HCT116 (cell line): ENCODE results near the gene SECISBP2.

Experiments
- SP1 ChIP-seq: IDR thresholded peaks from 2 replicates; pipeline ENCODE4 v1.6.1; 2012; ENCODE audit warnings: low read depth
- TF ChIP-seq, protein P1 (sequence below), 3 experiments: fragments of 200-600 bp in 1 of 3; sonication (generic) in 1 of 3; IDR thresholded peaks in 2 of 3; conservative IDR thresholded peaks in 1 of 3; 2 replicates each; pipeline ENCODE4 v1.5.1; 2012 to 2017; ENCODE audit warnings: low read depth in 2 of 3, low read length in 2 of 3, antibody characterized with exemption in 1 of 3, borderline replicate concordance in 1 of 3, control low read depth in 1 of 3, mild to moderate bottlenecking in 1 of 3, mixed read lengths in 1 of 3, mixed run types in 1 of 3, moderate library complexity in 1 of 3; ENCODE audit not compliant: insufficient read depth in 1 of 3
- TF ChIP-seq, protein P2 (sequence below): IDR thresholded peaks from 2 replicates; pipeline ENCODE4 v1.6.1; 2011; ENCODE audit warnings: mild to moderate bottlenecking, low read length, moderate library complexity; ENCODE audit not compliant: insufficient replicate concordance; ENCODE audit errors: extremely low read depth

- TF ChIP-seq, protein P1, sequence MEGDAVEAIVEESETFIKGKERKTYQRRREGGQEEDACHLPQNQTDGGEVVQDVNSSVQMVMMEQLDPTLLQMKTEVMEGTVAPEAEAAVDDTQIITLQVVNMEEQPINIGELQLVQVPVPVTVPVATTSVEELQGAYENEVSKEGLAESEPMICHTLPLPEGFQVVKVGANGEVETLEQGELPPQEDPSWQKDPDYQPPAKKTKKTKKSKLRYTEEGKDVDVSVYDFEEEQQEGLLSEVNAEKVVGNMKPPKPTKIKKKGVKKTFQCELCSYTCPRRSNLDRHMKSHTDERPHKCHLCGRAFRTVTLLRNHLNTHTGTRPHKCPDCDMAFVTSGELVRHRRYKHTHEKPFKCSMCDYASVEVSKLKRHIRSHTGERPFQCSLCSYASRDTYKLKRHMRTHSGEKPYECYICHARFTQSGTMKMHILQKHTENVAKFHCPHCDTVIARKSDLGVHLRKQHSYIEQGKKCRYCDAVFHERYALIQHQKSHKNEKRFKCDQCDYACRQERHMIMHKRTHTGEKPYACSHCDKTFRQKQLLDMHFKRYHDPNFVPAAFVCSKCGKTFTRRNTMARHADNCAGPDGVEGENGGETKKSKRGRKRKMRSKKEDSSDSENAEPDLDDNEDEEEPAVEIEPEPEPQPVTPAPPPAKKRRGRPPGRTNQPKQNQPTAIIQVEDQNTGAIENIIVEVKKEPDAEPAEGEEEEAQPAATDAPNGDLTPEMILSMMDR (IDR thresholded peaks at IDR 0.05 in 2 of 3, conservative IDR thresholded peaks at IDR 0.05 in 1 of 3; ENCODE audit: borderline replicate concordance in 1 of 3, insufficient read depth in 1 of 3, low read depth in 2 of 3, low read length in 2 of 3), result no peak
- TF ChIP-seq, protein P2, sequence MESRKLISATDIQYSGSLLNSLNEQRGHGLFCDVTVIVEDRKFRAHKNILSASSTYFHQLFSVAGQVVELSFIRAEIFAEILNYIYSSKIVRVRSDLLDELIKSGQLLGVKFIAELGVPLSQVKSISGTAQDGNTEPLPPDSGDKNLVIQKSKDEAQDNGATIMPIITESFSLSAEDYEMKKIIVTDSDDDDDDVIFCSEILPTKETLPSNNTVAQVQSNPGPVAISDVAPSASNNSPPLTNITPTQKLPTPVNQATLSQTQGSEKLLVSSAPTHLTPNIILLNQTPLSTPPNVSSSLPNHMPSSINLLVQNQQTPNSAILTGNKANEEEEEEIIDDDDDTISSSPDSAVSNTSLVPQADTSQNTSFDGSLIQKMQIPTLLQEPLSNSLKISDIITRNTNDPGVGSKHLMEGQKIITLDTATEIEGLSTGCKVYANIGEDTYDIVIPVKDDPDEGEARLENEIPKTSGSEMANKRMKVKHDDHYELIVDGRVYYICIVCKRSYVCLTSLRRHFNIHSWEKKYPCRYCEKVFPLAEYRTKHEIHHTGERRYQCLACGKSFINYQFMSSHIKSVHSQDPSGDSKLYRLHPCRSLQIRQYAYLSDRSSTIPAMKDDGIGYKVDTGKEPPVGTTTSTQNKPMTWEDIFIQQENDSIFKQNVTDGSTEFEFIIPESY, result no peak
- no peak for TF ChIP-seq SP1
Observed at GRCh38 chr9:89383030-89383720, 64.9 kb downstream of the SECISBP2 start.
